NCI-H1436 treated with DMSO at 0.1 percent for 48 hours (cell line): ENCODE results near the gene MAST3.
"Not testable (repeated sequence)": the region's sequence is repeated elsewhere in the genome, so short reads cannot be mapped to it uniquely, and the experiment has no call there.

ENCODE experiments used
- DNase-seq: peaks from one replicate; lab custom pipeline; 2025; lab: John Stamatoyannopoulos, UW

Gene MAST3

DNA sequence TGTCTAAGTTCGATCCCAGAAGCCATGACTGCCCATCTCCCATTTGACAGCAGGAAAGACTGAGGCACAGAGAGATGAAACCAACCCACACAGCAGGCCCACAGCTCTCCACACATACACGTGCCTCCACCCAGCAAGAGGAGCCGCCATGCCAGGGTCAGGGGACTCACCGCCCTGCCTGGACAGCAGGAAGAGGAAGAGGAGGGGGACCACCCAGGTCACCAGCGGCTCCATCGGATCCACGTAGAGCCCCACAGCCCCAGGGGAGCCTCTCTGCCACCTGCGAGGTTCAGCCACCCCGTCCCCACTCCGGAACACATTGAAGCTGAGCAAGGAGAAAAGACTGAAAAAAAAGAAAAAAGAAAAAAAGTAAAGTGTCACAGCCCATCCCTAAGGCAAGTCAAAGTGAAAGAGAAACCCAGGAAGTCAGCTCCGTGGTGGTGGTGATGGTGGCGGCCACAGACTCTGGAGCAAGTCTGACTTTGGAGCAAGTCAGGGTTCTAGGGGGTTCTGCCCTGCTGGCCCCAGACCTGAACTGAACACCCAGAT lies 10.9 kb upstream of the MAST3 start, which contains the start of gene IL12RB1:
Gene IL12RB1 (minus strand): TSS at position 345 of the 549 bp plus-strand sequence. CDS start 111 bp downstream, at position 234.
- DNase-seq, result no peak

DNA sequence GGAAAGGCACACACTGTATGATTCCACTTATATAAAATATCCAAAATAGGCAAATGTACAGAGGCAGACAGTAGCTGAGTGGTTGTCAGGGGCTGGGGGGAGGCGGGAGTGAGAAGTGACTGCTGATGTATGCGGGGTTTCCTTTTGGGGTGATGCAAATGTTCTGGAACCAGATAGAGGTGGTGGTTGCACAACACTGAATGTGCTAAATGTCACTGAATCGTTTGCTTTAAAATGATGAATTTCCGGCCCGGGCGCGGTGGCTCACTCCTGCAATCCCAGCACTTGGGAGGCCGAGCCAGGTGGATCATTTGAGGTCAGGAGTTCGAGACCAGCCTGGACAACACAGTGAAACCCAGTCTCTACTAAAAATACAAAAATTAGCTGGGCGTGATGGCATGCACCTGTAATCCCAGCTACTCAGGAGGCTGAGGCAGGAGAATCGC lies 8.5 kb upstream of the MAST3 start:
- DNase-seq, result not testable (repeated sequence)

DNA sequence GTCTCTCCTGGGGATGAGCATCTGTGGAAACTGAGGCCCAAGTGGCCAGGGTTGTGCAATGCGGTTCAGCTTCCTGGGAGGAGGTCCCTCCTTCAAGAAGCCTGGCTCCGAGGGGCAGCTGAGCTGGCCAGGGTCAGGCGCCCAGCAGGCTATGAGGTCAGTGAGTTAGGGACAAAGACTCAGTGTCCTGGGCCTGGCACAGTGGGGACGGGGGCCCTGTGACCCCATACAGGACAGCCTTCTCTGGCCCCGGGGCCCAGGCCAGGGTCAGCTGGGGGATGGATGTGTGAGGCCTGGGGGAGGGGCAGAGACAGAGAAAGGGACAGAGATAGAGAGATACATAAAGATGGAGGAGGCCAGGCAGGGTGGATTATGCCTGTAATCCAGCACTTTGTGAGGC lies 7.9 kb upstream of the MAST3 start:
- DNase-seq, result no peak

DNA sequence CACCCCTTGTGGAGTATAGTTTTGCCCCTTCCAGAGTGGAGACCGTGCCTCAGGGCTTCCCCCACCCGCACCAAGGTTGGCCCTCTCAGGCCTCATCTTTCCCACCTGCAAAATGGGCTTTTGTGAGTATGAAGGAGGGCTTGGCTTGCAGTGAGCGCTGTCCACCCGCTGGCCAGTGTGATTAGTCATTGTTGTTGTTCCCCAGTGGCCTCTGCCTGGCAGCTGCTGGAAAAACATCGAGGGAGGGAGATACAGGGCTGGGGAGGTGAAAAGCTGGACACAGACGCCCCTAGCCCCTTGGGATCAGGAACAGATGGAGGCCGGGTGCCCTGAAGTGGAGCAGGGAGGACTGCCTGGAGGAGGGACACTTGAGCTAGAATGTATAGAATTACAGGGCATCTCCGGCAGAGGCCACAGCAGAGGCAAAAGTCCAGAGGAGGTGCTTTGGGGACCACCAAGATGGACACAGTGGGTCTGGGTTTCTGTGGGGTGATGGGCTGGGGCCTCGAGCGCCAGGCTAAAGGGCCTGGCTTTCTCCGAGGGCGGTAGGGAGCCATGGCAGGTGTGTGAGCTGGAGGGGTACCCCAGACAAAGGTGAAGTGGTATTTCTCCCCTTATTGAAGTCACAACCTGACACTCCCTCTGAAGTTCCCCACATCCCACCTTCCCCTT lies 6.9 kb upstream of the MAST3 start:
- DNase-seq, result no peak

DNA sequence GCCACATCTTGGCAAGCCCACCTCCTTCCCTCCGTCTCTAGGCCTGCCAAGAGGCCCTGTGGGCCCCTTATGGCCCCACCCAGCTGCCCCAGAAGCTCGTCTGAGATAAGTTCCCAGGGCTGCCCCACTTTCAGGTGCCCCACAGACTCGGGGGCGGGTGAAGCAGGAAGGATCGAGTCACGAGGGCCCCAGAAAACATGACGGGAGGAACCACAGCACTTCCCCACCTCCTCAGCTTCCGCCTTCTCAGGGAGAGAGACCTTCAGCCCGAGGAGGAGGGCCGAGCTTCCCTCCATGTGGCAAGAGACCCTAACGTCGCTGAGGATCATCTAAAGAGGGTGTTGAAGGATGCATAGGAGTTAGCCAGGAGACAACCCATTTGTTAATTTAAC lies 6.4 kb upstream of the MAST3 start:
- no peak for DNase-seq

DNA sequence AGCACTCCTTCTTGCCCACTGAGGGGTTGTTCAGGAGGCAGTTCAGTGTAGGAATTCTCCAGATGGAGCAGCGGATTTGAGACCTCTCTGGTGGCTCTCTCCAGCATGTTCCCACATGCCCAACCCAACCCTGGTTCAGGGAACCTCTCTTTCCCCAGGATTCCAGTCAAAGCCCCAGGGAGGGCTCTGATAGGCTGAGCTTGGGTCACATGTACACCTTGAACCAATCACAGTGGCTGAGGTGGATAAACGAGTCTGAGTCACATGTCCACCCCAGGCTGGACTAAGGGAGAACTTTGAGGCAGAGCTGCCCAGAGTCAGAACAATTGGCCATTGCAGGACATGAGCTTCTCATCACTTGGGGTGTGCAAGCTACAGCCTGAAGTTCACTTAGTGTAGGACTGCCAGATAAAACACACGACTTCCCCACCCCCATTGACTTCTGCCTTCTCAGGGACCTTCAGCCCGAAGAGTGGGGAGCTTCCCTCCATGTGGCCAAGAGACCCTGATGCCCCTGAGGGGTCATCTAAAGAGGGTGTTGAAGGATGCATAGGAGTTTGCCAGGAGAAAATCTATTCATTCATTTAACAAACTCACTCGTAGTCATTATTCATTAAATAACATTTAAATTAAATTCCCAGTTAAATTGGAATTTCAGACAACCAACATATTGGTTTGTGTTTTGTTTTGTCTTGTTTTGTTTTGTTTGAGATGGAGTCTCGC lies 4.0 kb upstream of the MAST3 start:
- DNase-seq, result no peak

DNA sequence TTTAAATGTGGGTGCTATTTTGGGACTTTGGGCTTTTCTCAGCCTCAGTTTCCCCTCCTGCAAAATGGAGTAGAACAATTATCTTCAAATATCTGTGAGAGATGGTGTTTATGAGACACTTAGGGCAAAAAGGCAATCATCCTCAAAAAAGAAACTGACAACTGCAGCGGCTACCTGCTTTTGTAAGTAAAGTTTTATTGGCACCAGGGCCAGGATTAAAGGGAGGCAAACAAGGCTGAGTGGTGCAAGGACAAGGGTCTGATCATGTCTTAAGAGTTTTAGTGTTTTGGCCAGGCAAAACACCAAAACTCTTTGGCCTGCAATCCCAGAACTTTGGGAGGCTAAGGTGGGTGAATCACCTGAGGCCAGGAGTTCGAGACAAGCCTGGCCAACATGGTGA lies 1.3 kb upstream of the MAST3 start:
- no peak for DNase-seq

DNA sequence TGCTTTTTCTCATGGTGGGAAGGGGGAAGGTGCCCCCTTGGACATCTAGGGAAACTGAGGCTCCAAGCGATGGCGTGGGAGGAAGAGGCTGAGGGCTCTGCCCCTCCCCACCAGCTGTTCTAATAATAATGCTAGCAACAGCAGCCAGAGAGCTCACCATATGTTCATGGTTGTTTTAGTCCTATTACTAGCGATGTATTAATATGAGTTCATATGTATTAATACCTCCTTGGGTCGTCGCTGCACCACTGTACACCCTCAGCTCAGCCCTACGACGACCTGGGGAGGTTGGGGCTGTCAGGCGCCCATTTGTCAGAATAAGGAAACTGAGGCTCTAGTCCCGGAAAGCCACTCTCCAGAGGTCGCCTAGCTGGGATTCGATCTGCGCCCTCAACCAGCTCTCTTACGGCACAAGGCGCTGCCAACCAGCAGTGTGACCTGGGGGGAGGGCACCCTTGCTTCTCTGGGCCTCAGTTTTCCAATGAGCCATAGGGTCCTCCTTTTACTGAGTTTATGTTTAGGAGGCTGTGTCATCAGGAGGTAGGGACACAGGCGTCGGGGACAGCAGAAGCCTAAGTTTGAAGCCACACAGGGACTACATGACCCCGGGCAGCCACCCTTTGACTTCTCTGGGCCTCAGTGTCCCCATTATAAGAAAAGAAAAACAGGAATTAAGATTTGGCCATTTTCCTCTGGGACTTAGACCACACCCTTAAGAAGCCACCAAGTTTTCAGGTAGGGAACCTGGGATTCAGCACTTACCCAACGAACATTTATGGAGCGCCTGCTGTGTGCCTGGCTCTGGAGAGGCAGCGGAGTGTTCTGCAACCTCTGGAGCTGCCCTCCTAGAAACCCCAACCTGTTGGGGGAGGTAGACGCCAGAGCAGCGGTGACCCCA lies 664 bp downstream of the MAST3 start:
- no peak for DNase-seq

DNA sequence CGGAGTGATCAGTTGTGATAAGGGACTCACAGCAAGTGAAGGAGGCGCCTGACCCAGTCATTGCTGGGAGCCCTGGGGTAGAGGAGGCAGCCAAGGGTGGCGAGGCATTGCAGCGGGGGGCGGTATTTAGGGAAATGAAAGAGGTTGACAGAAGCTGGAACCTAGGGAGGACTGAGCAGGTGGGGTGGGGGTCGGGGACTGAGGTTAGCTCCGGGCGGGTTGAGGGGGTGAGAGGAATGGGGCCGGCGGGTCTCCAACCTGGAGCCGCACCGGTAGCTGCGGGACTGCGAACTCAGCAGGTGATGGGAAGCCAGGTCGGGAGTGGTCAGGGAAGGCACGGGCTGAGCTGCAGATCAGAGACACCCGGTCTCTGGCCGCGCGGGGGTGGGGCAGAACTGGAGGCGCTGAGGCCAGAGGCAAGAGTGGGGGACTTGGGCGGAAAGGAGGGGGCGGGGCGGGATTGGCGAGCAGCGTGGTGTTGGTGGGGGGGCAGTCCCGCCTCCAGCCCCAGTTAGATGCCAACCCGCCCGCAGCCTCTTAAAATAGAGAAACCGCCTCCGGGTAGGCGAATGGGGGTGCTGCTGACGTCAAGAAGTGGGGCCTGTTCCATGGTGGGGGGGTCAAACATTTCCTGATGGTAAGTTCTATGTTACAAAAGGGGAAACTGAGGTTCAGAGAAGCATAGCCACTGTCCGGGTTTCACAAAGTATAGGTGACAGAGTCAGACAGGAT lies 1.5 kb downstream of the MAST3 start:
- DNase-seq, result no peak

DNA sequence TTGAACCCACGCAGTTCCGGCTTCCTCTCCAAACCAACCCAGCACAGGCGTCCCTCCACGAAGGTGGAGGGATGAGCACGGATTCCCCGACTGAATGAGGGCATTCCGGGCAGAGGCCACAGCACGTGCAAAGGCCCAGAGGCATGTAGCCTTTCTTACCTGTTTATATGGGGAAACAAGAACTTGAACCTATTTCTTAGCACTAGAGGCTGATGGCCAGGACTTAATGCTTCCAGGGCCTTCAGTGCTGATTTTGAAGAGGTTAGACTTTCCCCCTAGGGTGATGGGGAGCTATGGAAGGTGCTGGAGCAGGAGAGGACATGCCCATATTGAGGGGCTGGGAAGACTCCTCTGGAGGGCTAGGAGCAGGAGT lies 2.0 kb downstream of the MAST3 start:
- DNase-seq, result no peak

DNA sequence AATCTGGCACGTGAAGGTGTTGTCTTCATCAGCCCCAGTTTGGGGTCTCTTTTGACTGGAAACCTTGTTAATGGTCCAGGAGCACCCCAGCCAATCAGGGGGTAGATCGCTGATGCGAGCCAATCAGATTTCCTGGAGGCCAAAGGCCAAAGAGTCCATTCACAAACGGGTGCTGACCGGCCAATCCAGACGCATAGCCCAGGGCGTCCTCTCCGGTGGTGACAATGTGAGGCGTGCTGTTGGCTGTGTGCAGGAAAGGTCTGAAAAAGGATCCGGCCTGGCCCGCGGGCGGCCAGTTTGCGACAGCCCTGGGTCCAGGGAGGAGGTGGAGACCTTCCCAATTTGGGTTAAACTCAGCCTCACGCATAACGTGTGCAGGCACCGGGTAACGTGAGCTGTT lies 3.1 kb downstream of the MAST3 start:
- no peak for DNase-seq

DNA sequence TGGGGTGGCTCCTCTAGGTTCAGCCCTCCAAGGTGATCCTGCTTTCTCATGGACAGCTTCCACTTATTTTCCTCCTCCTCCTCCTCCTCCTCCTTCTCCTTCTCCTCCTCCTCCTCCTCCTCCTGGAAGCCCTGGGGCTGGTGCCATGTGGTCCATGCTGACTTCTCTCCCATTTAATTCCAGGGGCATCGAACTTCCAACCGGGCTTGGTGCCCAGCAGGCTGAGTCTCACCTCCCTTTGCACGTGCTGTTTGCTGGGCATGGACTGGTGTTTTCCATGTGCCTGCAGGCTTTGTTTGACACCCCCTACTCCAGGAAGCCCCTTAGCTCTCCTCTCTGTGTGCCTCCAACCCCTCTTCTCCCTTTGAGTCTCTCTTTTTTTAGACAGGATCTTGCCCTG lies 3.7 kb downstream of the MAST3 start:
- no peak for DNase-seq

DNA sequence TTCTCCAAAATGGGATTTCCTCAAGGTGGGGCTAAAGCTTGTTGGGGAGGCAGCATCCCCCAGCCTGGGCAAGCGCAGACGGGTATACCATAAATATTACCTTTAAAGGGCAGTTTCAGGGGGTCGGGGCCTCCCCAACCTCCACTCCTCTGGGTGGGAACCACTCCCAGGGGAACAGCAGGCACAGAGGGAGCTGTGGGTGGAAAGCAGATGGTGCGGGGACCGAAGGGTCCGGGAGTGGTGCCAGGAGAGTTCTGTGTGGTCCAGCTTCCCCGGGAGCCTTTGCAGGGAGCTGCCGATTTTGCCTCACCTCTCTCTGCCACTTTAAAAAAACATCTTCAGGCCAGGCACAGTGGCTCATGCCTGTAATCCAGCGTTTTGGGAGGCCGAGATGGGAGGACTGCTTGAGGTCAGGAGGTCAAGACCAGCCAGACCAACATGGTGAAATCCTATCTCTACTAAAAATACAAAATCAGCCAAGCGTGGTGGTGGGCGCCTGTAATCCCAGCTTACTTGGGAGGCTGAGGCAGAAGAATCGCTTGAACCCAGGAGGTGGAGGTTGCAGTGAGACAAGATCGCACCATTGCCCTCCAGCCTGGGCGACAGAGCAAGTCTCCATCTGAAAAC lies 5.5 kb downstream of the MAST3 start:
- no peak for DNase-seq

DNA sequence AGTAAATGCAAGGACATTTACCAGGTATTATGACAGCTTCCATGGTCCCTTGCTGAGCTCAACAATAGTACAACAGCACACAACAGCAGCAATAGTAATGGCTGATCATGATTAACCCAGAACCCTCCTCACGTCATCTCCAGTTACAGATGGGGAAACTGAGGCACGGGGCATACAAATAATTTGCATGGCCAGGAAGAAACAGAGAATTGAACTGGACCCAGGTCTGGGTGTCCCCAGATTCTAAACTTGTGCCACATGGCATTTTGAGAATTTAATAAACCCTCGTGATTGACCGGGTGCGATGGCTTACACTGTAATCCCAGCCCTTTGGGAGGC lies 7.2 kb downstream of the MAST3 start:
- no peak for DNase-seq

DNA sequence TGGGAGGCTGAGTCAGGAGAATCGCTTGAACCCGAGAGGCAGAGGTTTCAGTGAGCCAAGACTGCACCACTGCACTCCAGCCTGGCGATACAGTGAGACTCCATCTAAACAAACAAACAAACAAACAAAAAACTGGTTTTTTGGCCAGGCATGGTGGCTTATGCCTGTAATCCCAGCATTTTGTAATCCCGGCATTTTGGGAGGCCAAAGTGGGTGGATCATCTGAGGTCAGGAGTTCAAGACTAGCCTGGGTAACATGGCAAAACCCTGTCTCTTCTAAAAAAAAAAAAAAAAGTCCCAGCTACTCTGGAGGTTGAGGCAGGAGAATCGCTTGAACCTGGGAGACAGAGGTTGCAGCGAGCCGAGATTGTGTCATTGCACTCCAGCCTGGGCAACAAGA lies 7.7 kb downstream of the MAST3 start:
- not testable (repeated sequence) for DNase-seq

DNA sequence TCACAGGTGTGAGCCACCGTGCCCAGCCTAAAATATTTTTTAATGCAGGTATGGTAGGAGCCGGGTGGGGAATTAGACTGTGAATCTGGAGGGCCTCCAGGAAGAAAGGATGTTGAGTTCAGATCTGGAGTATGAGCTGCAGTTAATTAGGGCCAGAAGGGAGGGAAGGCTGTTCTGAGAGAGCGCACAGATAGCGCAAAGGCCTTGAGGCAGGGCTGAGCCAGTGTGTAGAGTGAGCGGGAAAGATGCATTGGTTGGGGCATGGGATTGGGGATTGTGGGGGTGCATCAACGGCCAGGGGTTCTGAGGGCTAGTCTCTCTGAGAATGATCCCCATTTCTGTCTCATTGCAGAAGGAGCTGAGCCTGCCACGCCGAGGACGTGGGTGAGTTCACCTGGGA lies 9.7 kb downstream of the MAST3 start:
- DNase-seq, result no peak

DNA sequence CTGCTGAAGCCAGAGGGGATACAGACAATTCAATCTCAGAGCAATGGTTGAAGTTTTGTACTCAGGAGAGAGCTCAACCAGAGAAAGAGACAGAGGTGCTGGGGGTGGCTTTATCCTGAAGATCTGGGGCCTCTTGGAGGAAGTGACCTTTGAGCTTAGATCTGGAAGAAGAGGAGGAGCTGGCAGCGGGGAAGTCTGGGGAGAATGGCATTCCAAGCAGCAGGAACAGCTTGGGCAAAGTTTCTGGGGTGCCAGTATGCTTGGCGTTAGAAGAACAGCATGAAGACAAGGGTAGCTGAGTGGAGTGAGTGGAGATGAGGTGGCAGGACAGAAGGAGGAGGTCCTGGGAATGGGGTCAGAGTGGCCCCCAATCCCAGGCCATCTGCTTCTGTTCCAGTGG lies 11.3 kb downstream of the MAST3 start:
- DNase-seq, result no peak

DNA sequence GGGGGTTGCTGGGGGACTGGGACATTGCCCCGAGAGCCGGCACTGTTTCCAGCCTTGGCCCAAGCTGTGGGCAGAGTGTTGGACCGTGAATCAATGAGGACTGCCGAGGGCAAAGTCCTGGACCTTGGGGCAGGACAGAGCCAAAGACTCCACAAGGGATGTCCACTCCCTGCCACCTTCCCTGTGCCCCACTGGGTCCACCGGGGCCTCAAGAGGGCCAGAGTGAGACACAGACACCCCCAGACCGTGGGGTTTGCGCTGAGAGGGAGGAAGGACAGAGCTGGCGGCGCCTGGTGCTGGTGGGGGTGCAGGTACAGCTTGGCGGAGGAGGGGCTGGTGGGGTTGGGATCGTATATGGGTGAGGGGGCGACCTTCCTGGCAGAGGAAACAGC lies 11.8 kb downstream of the MAST3 start:
- DNase-seq, result no peak

DNA sequence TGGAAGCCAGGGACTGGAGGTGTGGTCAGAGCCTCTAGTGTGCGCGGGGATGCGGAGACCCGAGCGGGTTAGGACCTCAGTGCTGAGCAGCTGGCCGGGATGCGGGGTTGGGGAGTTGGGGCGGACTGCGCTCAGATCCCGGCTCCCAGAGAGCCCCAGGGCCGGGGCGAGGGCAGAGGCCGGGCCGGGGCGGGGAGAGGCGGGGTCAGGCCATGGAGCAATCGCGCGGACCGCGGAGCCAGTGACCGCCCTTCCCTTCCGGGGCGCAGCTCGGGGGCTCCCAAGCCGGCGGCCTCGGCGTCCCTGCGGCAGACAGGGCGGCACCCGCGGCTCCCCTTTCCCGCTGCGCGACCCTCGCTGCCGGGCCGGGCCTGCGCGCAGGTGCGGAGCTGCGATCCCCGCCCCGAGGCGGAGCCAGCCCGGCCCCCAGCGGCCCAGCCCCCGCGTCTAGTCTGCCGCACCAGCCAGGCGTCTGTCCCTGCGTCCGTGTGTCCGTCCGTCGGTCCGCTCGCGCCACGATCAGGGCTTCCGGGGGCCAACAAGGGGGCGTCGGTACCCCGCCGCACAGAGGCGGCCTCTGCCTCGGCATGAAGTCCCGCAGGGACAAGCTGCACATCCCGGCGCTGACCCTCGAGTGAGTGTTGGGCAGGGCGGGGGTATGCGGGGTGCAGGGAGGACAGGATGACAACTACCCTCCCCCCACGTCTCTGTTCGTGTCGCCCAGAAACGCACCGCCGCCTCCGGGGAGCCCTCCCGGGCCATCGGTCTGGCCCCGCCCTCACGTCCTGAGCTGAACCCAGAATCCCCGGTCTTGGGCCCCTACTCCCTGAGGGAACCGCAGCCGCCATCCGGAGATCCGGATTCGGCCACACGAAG lies 12.4 kb downstream of the MAST3 start:
- no peak for DNase-seq

DNA sequence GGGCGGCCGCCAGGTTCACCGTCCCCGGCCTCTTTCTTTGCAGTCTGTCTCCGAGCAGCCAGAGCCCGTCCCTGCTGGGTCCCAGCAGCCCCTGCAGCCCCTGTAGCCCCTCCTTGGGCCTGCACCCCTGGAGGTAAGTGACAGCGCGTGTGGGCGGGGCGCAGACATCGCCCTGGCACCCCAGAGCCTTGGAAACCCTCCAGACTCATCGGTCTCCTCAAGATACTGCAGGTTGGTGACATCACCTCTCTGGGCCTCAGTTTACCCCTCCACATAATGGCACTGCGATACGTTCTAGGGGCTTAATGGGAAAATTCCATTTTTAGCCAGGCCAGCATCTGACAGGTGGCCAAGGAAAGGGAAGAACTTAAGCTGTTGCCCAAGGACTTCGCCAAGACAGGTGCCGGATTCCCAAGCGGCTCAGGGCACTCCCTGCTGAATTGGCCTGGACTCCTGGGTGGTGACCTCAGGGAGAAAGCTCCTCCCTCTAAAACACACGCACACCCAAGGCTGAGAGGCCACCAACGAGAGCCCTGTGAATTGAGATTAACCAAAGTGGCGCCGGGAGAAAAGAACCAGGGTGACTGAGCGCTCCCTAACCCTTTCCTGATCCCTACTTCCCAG lies 13.1 kb downstream of the MAST3 start:
- no peak for DNase-seq
